ENCODE results near the gene NBPF12. TPM values are rescaled to one million over a fixed set of nuclear protein-coding genes. Genes with fewer than 3 reads are reported as not detected.
"Not testable (repeated sequence)": the region's sequence is repeated elsewhere in the genome, so short reads cannot be mapped to it uniquely, and the experiment has no call there.

The NBPF12 gene
- total RNA-seq, 1 experiment from 2014 or later, result 8.0 TPM

DNA sequence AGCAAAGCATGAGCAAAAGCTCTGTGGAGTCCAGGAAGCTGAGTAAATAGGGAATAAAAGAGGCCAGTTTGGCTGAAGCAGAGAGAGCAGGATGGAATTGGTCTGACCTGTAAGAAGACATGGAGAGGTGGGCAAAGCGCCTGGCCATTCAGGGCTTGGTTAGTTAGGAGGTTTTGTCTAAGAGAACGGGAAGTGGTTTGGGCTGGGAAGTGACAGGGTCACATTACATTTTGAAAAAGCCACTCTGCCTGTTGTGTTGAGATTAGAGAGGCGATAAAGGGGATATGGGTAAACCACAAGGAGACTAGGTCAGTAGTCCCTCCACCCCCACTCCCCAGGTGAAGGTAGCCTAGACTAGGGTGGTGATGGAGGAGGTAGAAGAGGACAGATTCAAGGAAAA is 662 bp upstream of the NBPF12 start:
- not testable (repeated sequence) for H3K18ac ChIP-seq (ENCODE audit: insufficient read length, low read depth, low read length); H3K9me3 Mint-ChIP-seq; H2BK120ac ChIP-seq (ENCODE audit: low read depth, low read length, poor library complexity, severe bottlenecking); H3K27me3 ChIP-seq (ENCODE audit: insufficient read depth, low read length); H4K20me1 ChIP-seq (ENCODE audit: control insufficient read depth, insufficient read depth, insufficient read length); H4K91ac ChIP-seq (ENCODE audit: insufficient read length, low read depth, low read length); H2BK15ac ChIP-seq (ENCODE audit: low read depth, low read length); DNase-seq; H3K4ac ChIP-seq (ENCODE audit: low read depth, low read length); H3K23me2 ChIP-seq (ENCODE audit: insufficient read length, low read depth, low read length, poor library complexity, severe bottlenecking); H3K27ac ChIP-seq (ENCODE audit: insufficient read length, low read depth, low read length); H2BK12ac ChIP-seq (ENCODE audit: insufficient read length, low read depth, low read length); H4K8ac ChIP-seq (replicated peaks; ENCODE audit: insufficient read length, low read depth, low read length); H3K36me3 Mint-ChIP-seq (ENCODE audit: insufficient read depth in 1 of 3, low read depth in 3 of 3); H2AK5ac ChIP-seq (ENCODE audit: insufficient read length, low read length); H3K79me1 ChIP-seq (ENCODE audit: insufficient read depth, low read depth, low read length, poor library complexity, severe bottlenecking); H3K9ac ChIP-seq (ENCODE audit: extremely low read depth, insufficient read length, low read length); H3K56ac ChIP-seq (ENCODE audit: insufficient read length, low read depth, low read length); H4K5ac ChIP-seq (ENCODE audit: insufficient read length, low read depth, low read length); H3K27ac Mint-ChIP-seq; H3K79me2 ChIP-seq (ENCODE audit: insufficient read depth, low read length); H3K23ac ChIP-seq (ENCODE audit: insufficient read length, low read depth, low read length); H2BK5ac ChIP-seq (ENCODE audit: insufficient read length, low read length); H2AFZ ChIP-seq (ENCODE audit: low read length); H3K14ac ChIP-seq (ENCODE audit: insufficient read depth, low read length); H3K4me1 ChIP-seq (ENCODE audit: insufficient read depth, low read length); H3K4me1 Mint-ChIP-seq; H2BK20ac ChIP-seq (ENCODE audit: low read depth, low read length, poor library complexity, severe bottlenecking); H3K4me2 ChIP-seq (ENCODE audit: insufficient read depth, insufficient read length, low read length); H3K9me3 ChIP-seq (ENCODE audit: control insufficient read depth, low read depth, low read length); H3T11ph ChIP-seq (ENCODE audit: low read length)
- Mint-ChIP-seq H3K4me3 (peak overlapping the region in 1 of 2 experiments; percentile 42; a peak in 1 of 5 replicates), H3K27me3 (ENCODE audit: low read depth) (peaks cover 14% of the 10 kb centered on the region)
- no CpG with 5 or more reads among the region's 3 CpGs for WGBS (ENCODE audit: extremely low coverage, insufficient read length, low lambda C conversion rate)

DNA sequence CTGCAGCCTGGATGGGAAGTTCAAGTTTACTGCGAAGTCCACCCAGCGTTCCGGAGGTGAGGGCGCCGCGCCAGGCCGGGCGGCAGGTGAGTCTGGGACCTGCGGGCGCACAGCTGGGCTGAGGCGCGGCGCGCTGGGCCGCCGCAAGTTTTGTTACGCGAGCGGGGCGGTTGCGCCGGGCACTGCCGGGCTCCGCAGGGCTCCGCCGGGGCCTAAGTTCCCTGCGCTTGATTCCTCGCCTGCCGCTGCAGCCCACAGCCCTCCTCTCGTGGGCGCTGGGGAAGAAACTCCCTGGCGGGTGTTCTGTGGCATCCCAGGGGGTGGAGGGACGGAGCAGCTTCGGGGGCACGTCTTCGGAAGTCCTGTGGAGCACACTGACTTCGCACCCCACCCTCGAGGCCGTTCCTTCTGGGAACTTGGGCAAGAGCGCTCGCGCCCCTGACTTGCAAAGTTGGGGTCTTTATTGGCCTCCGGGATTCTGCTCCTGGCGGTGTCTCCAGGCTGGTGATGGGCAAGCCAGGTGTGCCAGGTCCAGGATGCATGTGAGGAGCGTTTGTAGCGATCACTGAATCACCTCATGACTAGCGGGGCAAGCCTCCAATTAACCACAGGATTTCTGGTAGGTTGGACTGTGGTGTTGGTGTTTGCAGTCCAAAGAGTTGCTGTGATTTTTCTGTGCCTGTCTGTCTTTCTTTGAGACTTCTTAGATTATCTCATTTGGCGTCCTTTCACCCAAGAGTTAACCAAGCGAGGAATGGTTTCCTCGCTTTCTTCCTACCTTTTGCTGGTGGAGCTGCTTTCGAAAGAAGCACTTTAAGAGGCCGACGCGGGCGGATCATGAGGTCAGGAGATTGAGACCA is 1.0 kb downstream of the NBPF12 start:
- H3K18ac ChIP-seq (ENCODE audit: insufficient read length, low read depth, low read length); H3K14ac ChIP-seq (ENCODE audit: insufficient read depth, low read length); H2BK120ac ChIP-seq (ENCODE audit: low read depth, low read length, poor library complexity, severe bottlenecking); H3K27ac ChIP-seq (ENCODE audit: insufficient read length, low read depth, low read length); H3K23ac ChIP-seq (ENCODE audit: insufficient read length, low read depth, low read length); H2BK20ac ChIP-seq (ENCODE audit: low read depth, low read length, poor library complexity, severe bottlenecking); H3K23me2 ChIP-seq (ENCODE audit: insufficient read length, low read depth, low read length, poor library complexity, severe bottlenecking); H3T11ph ChIP-seq (ENCODE audit: low read length); H3K4me1 ChIP-seq (ENCODE audit: insufficient read depth, low read length); H2AFZ ChIP-seq (ENCODE audit: low read length); H3K4ac ChIP-seq (ENCODE audit: low read depth, low read length); H3K79me2 ChIP-seq (ENCODE audit: insufficient read depth, low read length); H3K56ac ChIP-seq (ENCODE audit: insufficient read length, low read depth, low read length); H3K79me1 ChIP-seq (ENCODE audit: insufficient read depth, low read depth, low read length, poor library complexity, severe bottlenecking); H2BK12ac ChIP-seq (ENCODE audit: insufficient read length, low read depth, low read length); H4K91ac ChIP-seq (ENCODE audit: insufficient read length, low read depth, low read length); H2AK5ac ChIP-seq (ENCODE audit: insufficient read length, low read length); H4K20me1 ChIP-seq (ENCODE audit: control insufficient read depth, insufficient read depth, insufficient read length); H3K9me3 ChIP-seq (ENCODE audit: control insufficient read depth, low read depth, low read length); H3K36me3 Mint-ChIP-seq (ENCODE audit: insufficient read depth in 1 of 3, low read depth in 3 of 3); H2BK5ac ChIP-seq (ENCODE audit: insufficient read length, low read length); H3K27me3 ChIP-seq (ENCODE audit: insufficient read depth, low read length); H4K5ac ChIP-seq (ENCODE audit: insufficient read length, low read depth, low read length); H3K9me3 Mint-ChIP-seq; H4K8ac ChIP-seq (replicated peaks; ENCODE audit: insufficient read length, low read depth, low read length); H3K4me1 Mint-ChIP-seq; H2BK15ac ChIP-seq (ENCODE audit: low read depth, low read length): not testable (repeated sequence)
- no CpG with 5 or more reads among the region's 55 CpGs for WGBS (ENCODE audit: extremely low coverage, insufficient read length, low lambda C conversion rate)
- Histone ChIP-seq H3K4me2 (ENCODE audit: insufficient read depth, insufficient read length, low read length) (peak overlapping the region; percentile 57), H3K9ac (ENCODE audit: extremely low read depth, insufficient read length, low read length) (peak overlapping the region; percentile 14)
- peak; percentile 33 for DNase-seq
- Mint-ChIP-seq H3K4me3 (peak overlapping the region; percentile 81 to 89), H3K27ac (peak overlapping the region in 1 of 3 experiments; percentile 91; a peak in 1 of 7 replicates), H3K27me3 (ENCODE audit: low read depth) (peaks cover 14% of the 10 kb centered on the region)
